ENCODE results near the gene BEND6.

The BEND6 gene

DNA sequence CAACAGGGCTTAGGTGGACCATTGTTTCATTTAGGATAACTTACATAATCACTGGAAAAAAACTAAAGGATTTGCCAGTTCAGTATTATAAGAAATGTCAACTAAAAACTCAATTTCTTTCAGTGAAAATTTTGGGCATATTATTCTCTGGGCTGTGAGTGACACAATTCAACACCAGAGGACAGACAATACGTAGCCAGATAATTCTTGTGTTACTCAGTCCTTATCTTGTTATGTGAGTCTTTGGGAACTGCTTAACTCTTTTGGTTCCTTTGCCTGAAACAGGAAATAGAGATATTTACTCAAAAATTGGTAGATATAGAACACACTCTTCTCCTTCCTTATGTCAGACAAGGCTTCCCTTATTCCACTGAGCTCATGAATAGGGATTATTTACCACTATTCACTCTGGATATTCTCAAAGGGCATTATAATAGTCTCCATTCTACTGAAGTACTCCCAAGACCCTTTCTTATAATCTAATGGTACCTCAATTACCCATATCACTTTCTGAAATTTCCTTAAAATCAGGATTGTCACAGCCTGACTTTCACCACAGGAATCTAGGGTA is 4.9 kb upstream of the BEND6 start:
- Mint-ChIP-seq H3K9me3 (no peaks in the 10 kb centered on the region), H3K36me3 (ENCODE audit: insufficient read depth) (peaks cover 2% of the 10 kb centered on the region), H3K27ac (ENCODE audit: low read depth) (no peak overlapping the region), H3K4me1 (peaks cover 13% of the 10 kb centered on the region), H3K4me3 (no peak overlapping the region), H3K27me3 (peaks cover 68% of the 10 kb centered on the region)
- DNase-seq (ENCODE audit: low spot score in 2 of 2) (no peak), ATAC-seq (replicated peaks; ENCODE audit: extremely low read depth, poor library complexity, severe bottlenecking) (no peak)

DNA sequence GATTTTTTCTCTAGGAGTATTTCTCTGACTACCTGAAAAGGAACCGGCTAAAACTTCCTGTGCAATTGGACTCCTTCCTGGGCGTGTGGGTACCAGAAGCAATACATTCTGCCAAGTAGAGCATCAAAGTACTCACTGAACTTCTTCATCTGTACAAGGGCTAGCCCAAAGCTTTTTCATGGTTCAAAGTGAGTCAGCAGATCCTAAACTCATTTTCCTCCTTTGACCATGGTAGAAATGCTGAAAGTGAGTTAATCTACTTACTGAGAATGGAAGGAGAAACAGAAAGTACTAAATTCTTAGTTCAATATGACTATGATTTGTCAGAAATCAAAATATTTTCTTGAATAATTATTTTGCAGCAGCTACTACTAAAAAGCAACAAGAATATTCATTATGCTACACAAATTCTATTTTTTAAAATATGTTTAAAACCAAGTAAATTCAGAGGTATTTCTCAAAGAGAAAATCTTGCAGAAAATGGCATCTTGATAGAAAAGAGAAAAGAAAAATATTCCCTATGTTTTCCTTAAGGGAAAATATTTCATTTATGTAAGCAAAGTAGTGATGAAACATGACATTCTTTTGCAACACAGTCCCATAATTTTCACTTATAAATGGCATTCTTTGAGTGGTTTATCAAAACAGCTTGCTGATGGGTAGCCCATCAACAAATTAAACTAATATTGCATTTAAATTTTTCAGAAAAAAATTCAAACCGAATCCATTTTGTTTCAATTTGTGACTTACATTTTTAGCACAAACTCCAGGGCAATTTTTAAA is 3.7 kb upstream of the BEND6 start:
- peaks cover 18% of the 10 kb centered on the region for H3K4me1 Mint-ChIP-seq
- no peak overlapping the region for H3K4me3 Mint-ChIP-seq
- H3K9me3 Mint-ChIP-seq = no peaks in the 10 kb centered on the region
- peaks cover 2% of the 10 kb centered on the region for H3K36me3 Mint-ChIP-seq (ENCODE audit: insufficient read depth)
- no peak overlapping the region for H3K27ac Mint-ChIP-seq (ENCODE audit: low read depth)
- no peak for DNase-seq (ENCODE audit: low spot score in 2 of 2)
- ATAC-seq (replicated peaks; ENCODE audit: extremely low read depth, poor library complexity, severe bottlenecking) = no peak
- peaks cover 68% of the 10 kb centered on the region for H3K27me3 Mint-ChIP-seq

DNA sequence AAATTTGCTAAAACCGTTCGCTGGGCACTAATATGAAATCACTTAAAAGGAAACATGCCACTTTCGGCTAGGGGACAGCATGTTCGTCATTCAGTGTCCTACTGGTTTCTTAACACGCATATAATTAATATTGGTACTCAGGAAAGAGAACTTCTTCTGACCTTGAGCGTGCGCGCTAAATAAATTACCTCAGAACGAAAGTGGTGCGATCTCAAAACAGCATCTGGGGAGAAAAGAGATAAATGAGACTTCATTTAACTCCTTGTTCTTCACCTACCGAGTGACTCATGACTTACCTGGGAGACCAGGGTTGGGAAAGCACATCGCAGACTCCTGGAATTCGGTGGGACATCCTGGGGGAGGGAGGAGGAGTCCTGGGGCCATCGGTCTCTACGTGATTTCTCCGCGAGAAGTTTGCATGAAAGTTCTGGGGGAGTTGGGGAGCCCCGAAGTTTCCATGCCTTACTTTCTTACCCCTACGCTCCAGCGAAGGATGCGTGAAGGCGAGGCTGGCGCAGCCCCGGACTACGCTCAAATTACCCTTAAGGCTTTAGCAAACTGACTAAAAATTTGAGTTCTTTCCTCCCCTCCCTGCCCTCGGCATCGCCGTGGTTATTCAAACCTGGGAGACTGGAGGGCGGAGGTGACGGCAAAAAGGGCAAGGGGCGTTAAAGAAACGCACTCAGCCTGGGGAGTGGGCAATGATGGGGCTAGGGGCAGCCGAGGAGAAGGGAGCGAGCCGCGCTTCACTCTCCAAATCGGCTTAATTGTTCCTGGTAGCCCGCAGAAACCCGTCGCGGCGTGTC is 1.1 kb upstream of the BEND6 start:
- peaks cover 18% of the 10 kb centered on the region for H3K4me1 Mint-ChIP-seq
- H3K36me3 Mint-ChIP-seq (ENCODE audit: insufficient read depth) = peaks cover 2% of the 10 kb centered on the region
- no peak for ATAC-seq (replicated peaks; ENCODE audit: extremely low read depth, poor library complexity, severe bottlenecking)
- no peaks in the 10 kb centered on the region for H3K9me3 Mint-ChIP-seq
- peak overlapping the region; percentile 86 for H3K4me3 Mint-ChIP-seq
- no peak for DNase-seq (ENCODE audit: low spot score in 2 of 2)
- peak overlapping the region; percentile 35 for H3K27ac Mint-ChIP-seq (ENCODE audit: low read depth)
- H3K27me3 Mint-ChIP-seq = peaks cover 77% of the 10 kb centered on the region

DNA sequence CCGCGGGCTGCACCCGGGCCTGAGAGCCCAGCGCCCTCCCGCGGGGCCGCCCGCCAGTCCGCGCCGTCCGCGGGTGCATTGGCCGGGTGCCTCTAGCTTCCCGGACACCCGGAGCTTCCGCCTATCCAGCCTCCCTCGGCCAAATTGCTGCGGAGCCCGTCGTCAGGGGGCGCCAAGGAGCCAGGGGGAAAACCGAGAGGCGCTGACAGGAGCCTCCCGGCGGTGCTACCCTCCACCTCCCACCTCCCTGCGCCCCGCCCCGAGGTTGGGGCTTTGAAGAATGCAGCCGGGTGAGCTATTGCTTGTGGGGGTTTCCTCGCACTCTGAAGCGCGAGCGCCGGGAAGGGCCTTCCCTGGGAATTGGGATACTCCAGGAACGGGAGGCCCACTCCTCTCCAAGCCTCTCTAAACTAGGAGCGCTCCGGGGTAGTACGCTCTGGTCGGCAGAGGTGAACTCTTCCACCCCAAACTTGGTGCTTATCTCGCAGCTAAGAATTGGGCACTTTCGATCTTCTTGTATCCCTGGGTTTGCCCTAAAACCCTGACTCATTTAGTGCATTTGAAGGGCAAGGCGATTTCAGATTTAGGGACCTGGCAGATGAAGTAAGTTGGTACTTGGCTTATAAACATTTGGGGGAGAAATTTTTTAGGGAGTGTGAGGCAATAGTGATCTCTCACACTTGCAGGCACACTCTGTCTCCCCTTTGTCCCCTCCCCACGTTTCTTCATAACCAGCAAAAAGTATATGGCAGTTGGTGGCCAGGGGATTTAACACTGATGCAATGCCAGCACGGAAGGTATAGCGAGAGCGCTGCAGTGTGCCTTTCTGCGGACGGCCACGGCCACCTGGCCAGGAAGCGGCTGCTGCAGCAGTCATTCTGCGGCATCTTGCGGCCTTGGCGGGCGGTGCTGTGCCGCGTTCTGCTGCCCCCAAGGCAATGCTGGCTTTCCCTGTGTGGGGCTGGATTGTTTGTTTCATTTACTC is 556 bp downstream of the BEND6 start:
- peaks cover 2% of the 10 kb centered on the region for H3K36me3 Mint-ChIP-seq (ENCODE audit: insufficient read depth)
- H3K9me3 Mint-ChIP-seq = no peaks in the 10 kb centered on the region
- peak overlapping the region; percentile 71 for H3K4me3 Mint-ChIP-seq
- H3K27ac Mint-ChIP-seq (ENCODE audit: low read depth) = no peak overlapping the region
- peaks cover 71% of the 10 kb centered on the region for H3K27me3 Mint-ChIP-seq
- H3K4me1 Mint-ChIP-seq = peaks cover 18% of the 10 kb centered on the region
- ATAC-seq (replicated peaks; ENCODE audit: extremely low read depth, poor library complexity, severe bottlenecking) (peak; percentile 43), DNase-seq (ENCODE audit: low spot score in 2 of 2) (peak in 1 of 2 donors; percentile 13)

DNA sequence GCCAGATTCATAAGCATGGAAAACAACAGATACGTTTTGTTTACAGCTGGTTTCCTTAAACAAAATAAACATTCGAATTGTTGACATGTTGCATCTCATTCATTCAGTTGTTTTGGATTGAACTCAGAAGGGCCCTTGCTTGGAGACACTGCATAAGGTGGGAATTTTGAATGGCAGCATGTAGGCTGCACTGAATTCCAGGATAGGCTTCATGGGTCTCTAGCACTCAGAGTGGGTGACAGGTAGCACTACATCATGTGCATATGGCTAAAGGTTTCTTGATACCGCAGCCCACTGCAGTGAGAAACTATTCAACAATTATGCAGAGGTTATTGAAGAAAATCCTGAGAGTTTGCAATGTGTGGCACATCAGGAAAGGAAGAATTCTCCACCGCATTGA is 1.6 kb downstream of the BEND6 start:
- Mint-ChIP-seq H3K27me3 (peaks cover 71% of the 10 kb centered on the region), H3K4me1 (peaks cover 18% of the 10 kb centered on the region), H3K4me3 (no peak overlapping the region), H3K9me3 (no peaks in the 10 kb centered on the region), H3K36me3 (ENCODE audit: insufficient read depth) (peaks cover 2% of the 10 kb centered on the region), H3K27ac (ENCODE audit: low read depth) (no peak overlapping the region)
- ATAC-seq (replicated peaks; ENCODE audit: extremely low read depth, poor library complexity, severe bottlenecking) (no peak), DNase-seq (ENCODE audit: low spot score in 2 of 2) (no peak)

DNA sequence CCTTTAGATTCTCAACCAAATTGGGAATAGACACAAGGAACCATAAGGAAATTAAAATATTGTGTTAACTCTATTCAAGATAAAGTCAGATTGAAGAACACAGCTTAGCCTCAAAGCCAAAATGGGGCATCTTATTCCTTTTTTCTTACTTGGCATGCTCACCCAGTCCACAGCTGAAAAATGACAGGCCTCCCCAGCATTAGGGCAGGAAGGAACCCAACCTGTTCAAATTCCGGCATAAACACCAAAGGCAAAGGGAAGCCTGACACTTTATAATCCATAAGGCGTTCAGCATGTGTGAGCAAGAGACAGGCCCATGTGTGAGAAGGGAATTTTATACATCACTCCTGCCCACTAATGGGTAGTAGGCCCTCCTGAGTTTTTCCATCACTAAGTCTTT is 2.9 kb downstream of the BEND6 start:
- Mint-ChIP-seq H3K36me3 (ENCODE audit: insufficient read depth) (peaks cover 2% of the 10 kb centered on the region), H3K27me3 (peaks cover 67% of the 10 kb centered on the region), H3K9me3 (no peaks in the 10 kb centered on the region), H3K4me1 (peaks cover 18% of the 10 kb centered on the region), H3K27ac (ENCODE audit: low read depth) (no peak overlapping the region), H3K4me3 (no peak overlapping the region)
- no peak for ATAC-seq (replicated peaks; ENCODE audit: extremely low read depth, poor library complexity, severe bottlenecking)
- no peak for DNase-seq (ENCODE audit: low spot score in 2 of 2)

DNA sequence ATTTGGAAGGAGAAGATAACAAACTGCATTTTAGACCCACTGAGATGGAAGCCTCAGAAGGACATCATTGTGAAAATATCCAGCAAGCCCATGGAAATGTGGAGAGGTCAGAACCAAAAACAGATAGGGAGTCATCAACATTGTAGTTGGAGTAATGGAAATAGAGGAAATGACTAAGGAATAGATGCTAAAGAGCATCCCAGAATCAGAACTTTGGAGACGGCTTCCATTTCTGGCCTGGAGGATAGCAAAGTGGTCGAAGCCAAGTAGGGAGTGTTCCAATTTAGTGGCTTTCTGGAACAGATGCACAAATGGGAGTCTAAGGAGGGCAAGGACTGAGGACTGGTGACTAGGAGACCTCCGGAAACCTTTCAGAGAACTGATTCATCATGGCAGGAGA is 3.6 kb downstream of the BEND6 start:
- Mint-ChIP-seq H3K4me1 (peaks cover 16% of the 10 kb centered on the region), H3K27me3 (peaks cover 67% of the 10 kb centered on the region), H3K36me3 (ENCODE audit: insufficient read depth) (peaks cover 2% of the 10 kb centered on the region), H3K4me3 (no peak overlapping the region), H3K9me3 (no peaks in the 10 kb centered on the region), H3K27ac (ENCODE audit: low read depth) (no peak overlapping the region)
- no peak for ATAC-seq (replicated peaks; ENCODE audit: extremely low read depth, poor library complexity, severe bottlenecking)
- no peak for DNase-seq (ENCODE audit: low spot score in 2 of 2)

DNA sequence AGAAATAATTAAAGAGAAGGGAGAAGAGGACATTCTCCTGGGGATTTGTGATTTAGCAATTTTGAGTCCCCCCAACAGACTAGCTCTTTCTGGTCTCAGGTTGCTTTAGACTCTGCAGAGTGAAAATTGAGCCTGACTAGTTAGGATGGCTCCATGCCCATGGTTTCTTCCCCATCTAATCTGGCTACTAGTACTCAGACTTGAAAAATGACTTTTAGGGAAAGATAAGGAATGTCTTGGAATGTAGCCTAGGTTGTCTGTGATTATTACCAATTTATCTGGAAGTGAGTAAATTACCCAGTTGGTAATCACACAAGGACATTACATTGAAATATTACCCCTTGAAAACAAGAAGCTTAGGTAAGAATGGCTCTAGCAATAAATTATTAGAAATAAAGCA is 4.2 kb downstream of the BEND6 start:
- H3K4me1 Mint-ChIP-seq = peaks cover 10% of the 10 kb centered on the region
- no peak overlapping the region for H3K27ac Mint-ChIP-seq (ENCODE audit: low read depth)
- peaks cover 62% of the 10 kb centered on the region for H3K27me3 Mint-ChIP-seq
- no peaks in the 10 kb centered on the region for H3K9me3 Mint-ChIP-seq
- no peak overlapping the region for H3K4me3 Mint-ChIP-seq
- no peak for ATAC-seq (replicated peaks; ENCODE audit: extremely low read depth, poor library complexity, severe bottlenecking)
- H3K36me3 Mint-ChIP-seq (ENCODE audit: insufficient read depth) = peaks cover 2% of the 10 kb centered on the region
- no peak for DNase-seq (ENCODE audit: low spot score in 2 of 2)

DNA sequence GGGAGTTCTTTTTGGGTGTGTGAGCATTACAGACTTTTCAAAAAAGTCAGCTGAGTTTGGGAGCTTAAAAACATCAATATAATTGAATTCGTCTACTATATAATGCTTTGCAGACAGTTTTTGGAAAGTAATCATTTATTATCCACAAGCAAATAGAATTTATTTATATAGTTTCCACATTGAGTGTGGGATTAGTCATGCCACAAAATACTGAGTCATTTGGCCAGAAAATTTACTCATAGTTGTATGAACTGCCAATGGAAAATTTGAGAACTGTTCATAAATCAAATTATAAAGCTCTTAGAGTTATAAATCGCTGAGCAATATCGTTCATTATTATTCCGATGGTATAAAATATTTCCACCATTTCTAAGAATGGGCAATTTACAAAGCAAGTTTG is 5.0 kb downstream of the BEND6 start:
- ATAC-seq (replicated peaks; ENCODE audit: extremely low read depth, poor library complexity, severe bottlenecking) (no peak), DNase-seq (ENCODE audit: low spot score in 2 of 2) (no peak)
- H3K9me3 Mint-ChIP-seq = no peaks in the 10 kb centered on the region
- H3K4me1 Mint-ChIP-seq = peaks cover 6% of the 10 kb centered on the region
- H3K36me3 Mint-ChIP-seq (ENCODE audit: insufficient read depth) = no peaks in the 10 kb centered on the region
- no peak overlapping the region for H3K27ac Mint-ChIP-seq (ENCODE audit: low read depth)
- H3K27me3 Mint-ChIP-seq = peaks cover 55% of the 10 kb centered on the region
- no peak overlapping the region for H3K4me3 Mint-ChIP-seq

DNA sequence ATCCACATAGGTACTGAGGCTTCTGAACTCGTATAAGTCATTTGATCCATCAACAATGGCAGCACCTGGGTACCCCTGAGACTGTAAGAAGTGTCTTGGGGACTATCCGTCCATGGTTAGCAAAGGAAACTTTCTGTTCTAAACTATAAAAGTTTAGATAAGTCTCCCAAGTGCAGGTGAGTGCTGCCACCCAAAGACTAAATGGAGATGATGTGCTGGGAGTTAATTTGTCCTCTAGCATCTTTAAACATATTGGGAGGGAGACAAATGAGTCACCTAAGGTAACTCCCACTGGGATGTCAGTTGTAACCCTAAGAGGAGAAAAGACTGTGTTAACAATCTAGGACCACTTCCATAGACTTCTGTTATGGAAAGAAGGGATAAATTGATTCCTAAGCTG is 6.2 kb downstream of the BEND6 start:
- Mint-ChIP-seq H3K4me1 (no peaks in the 10 kb centered on the region), H3K4me3 (no peak overlapping the region), H3K9me3 (no peaks in the 10 kb centered on the region), H3K27ac (ENCODE audit: low read depth) (no peak overlapping the region), H3K27me3 (peaks cover 44% of the 10 kb centered on the region), H3K36me3 (ENCODE audit: insufficient read depth) (no peaks in the 10 kb centered on the region)
- no peak for ATAC-seq (replicated peaks; ENCODE audit: extremely low read depth, poor library complexity, severe bottlenecking)
- DNase-seq (ENCODE audit: low spot score in 2 of 2) = no peak

DNA sequence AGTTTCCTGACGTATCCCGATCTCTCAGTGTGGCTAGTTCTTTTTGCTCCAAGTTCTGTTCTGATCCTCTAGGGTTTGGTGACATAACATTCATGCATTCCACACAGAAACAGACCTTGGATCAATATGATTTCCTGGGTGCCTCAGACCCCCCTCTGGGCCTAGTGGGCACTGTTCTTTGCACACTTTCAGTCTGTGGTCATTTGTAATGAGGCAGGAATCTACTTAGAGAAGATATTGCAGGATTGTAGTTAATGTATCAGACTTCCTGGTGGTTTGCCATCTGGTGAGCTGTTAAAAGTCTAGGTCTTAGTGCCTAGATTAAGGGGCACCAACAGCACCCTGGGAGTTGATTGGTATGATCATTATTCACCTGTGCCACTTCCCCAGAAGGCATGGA is 7.5 kb downstream of the BEND6 start:
- H3K4me1 Mint-ChIP-seq = no peaks in the 10 kb centered on the region
- no peak for DNase-seq (ENCODE audit: low spot score in 2 of 2)
- no peak for ATAC-seq (replicated peaks; ENCODE audit: extremely low read depth, poor library complexity, severe bottlenecking)
- H3K27ac Mint-ChIP-seq (ENCODE audit: low read depth) = no peak overlapping the region
- no peak overlapping the region for H3K4me3 Mint-ChIP-seq
- peaks cover 38% of the 10 kb centered on the region for H3K27me3 Mint-ChIP-seq
- no peaks in the 10 kb centered on the region for H3K36me3 Mint-ChIP-seq (ENCODE audit: insufficient read depth)
- no peaks in the 10 kb centered on the region for H3K9me3 Mint-ChIP-seq

DNA sequence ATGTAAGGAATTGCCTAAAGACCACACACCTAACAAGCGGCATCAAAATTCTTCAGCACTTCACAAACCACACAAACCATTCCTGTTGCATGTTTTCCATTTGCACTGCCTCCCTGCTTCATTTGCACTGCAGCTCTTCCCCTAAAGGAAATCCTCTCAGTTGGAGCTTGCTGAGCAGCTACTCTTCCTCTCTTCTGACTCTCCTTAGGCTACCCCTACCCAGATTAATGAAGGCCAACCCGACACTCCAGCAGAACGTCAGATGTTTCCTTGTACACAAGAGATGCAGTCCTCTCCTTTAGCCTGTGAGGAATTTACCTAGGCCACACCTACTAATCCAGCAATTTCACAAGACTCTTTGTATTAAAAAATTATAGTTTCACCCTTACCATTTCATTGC is 8.1 kb downstream of the BEND6 start:
- H3K4me1 Mint-ChIP-seq = no peaks in the 10 kb centered on the region
- peaks cover 33% of the 10 kb centered on the region for H3K27me3 Mint-ChIP-seq
- H3K9me3 Mint-ChIP-seq = no peaks in the 10 kb centered on the region
- no peaks in the 10 kb centered on the region for H3K36me3 Mint-ChIP-seq (ENCODE audit: insufficient read depth)
- DNase-seq (ENCODE audit: low spot score in 2 of 2) (no peak), ATAC-seq (replicated peaks; ENCODE audit: extremely low read depth, poor library complexity, severe bottlenecking) (no peak)
- no peak overlapping the region for H3K4me3 Mint-ChIP-seq
- H3K27ac Mint-ChIP-seq (ENCODE audit: low read depth) = no peak overlapping the region
